Right renal pelvis (tissue), 4 donors: ENCODE results near the gene TWIST2. TPM values are rescaled to one million over a fixed set of nuclear protein-coding genes. Genes with fewer than 3 reads are reported as not detected.

Experiments used
- DNase-seq, 4 donors: peaks; one replicate each; pipeline ENCODE4 v3.0.0-alpha.2; 2013; ENCODE audit warnings: low read depth in 4 of 4, low spot score in 3 of 4, missing footprints in 1 of 4
- polyA plus RNA-seq, 4 donors: library from polyadenylated mRNA; unstranded; fragments of 120-200 nt; gene quantifications; one replicate each; pipeline ENCODE4 v1.2.1, GENCODE V29; 2013; ENCODE audit not compliant: insufficient read length in 4 of 4

The TWIST2 gene
- 1 to 10 TPM; 4.2 to 8.5 (median 4.7) TPM for polyA plus RNA-seq

GRCh38 chr2:238847841-238848690 lies at the start of gene TWIST2:
TWIST2 (plus strand) TSS chr2:238848085; CDS start chr2:238848216, 131 bp downstream.
- peak in 3 of 4 donors; percentile 45 to 57 (median 57) for DNase-seq

GRCh38 chr2:238801791-238802190 lies 46.1 kb upstream of the TWIST2 start:
- no peak for DNase-seq

GRCh38 chr2:238802957-238803356 lies 44.9 kb upstream of the TWIST2 start:
- no peak for DNase-seq

- no peak for DNase-seq
Measured at GRCh38 chr2:238803996-238804870, 43.7 kb upstream of the TWIST2 start.

- DNase-seq: no peak
Measured at GRCh38 chr2:238808761-238809160, 39.1 kb upstream of the TWIST2 start.

GRCh38 chr2:238810321-238810720 lies 37.6 kb upstream of the TWIST2 start:
- DNase-seq: no peak

GRCh38 chr2:238811293-238811692 lies 36.6 kb upstream of the TWIST2 start:
- no peak for DNase-seq

- DNase-seq: no peak
Measured at GRCh38 chr2:238811759-238812158, 36.1 kb upstream of the TWIST2 start.

- no peak for DNase-seq
Measured at GRCh38 chr2:238813109-238813508, 34.8 kb upstream of the TWIST2 start.

GRCh38 chr2:238814815-238815214 lies 33.1 kb upstream of the TWIST2 start:
- DNase-seq: no peak

- DNase-seq: no peak
Measured at GRCh38 chr2:238816291-238816690, 31.6 kb upstream of the TWIST2 start.

GRCh38 chr2:238817382-238817781 lies 30.5 kb upstream of the TWIST2 start:
- no peak for DNase-seq

GRCh38 chr2:238817891-238818290 lies 30.0 kb upstream of the TWIST2 start:
- no peak for DNase-seq

GRCh38 chr2:238818561-238818960 lies 29.3 kb upstream of the TWIST2 start:
- DNase-seq: no peak

- DNase-seq: no peak
Measured at GRCh38 chr2:238820197-238820596, 27.7 kb upstream of the TWIST2 start.

GRCh38 chr2:238820916-238821315 lies 27.0 kb upstream of the TWIST2 start:
- DNase-seq: no peak

- peak in 3 of 4 donors; percentile 9 to 26 (median 20) for DNase-seq
Measured at GRCh38 chr2:238821391-238821790, 26.5 kb upstream of the TWIST2 start.

GRCh38 chr2:238821944-238822670 lies 25.8 kb upstream of the TWIST2 start:
- DNase-seq: no peak

- DNase-seq: no peak
Measured at GRCh38 chr2:238822955-238823354, 24.9 kb upstream of the TWIST2 start.

GRCh38 chr2:238831177-238831576 lies 16.7 kb upstream of the TWIST2 start:
- no peak for DNase-seq

- no peak for DNase-seq
Measured at GRCh38 chr2:238834982-238835381, 12.9 kb upstream of the TWIST2 start.
